Amniotic stem cell (primary cell): ENCODE measurements around the gene PTP4A2.

ENCODE experiments used
- DNase-seq: peaks from one replicate; lab custom pipeline; 2025; lab: John Stamatoyannopoulos, UW

Gene PTP4A2

GRCh38 chr1:31885851-31886250 is 52.3 kb downstream of the PTP4A2 start:
- no peak for DNase-seq

GRCh38 chr1:31883357-31883942 is 54.7 kb downstream of the PTP4A2 start:
- no peak for DNase-seq

DNA sequence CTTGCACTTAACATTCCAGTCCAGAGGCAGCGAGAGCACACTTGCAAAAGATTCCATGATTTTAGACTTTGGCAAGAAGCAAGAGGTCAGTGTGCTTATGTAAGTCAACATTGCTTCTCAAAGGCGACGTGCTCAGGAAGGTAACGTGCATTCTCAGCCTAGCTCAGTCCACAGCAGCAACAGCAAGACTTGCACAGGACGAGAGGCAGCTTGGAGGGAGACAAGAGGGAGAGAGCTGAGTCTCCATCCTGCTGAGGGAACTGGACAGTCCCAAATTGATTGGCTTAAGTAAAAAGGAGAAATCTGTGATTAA is 56.5 kb downstream of the PTP4A2 start:
- DNase-seq = no peak

GRCh38 chr1:31880957-31881687 is 57.0 kb downstream of the PTP4A2 start:
- no peak for DNase-seq

- no peak for DNase-seq
Measured at GRCh38 chr1:31879981-31880608, 58.1 kb downstream of the PTP4A2 start.

DNA sequence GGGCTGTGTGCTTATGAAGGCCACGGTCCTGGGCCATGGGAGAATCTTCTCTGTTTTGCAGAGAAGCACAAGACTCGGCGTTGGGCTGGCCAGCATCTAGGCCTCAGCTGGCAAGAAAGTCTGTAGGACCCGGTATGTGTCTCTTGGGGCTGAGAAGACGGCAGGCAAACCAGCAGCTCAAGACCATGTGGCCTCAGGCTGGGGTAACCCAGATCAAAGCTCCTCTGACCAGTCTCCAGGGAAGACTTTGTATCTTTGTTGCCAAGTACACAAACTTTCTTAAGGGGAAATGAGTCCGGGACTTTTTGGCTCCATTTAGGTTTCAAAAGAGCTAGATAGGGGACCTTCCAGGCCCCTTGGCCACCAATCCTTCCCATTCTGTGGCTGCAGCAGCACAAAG is 60.1 kb downstream of the PTP4A2 start:
- DNase-seq = no peak

GRCh38 chr1:31877544-31877943 is 60.6 kb downstream of the PTP4A2 start:
- no peak for DNase-seq

DNA sequence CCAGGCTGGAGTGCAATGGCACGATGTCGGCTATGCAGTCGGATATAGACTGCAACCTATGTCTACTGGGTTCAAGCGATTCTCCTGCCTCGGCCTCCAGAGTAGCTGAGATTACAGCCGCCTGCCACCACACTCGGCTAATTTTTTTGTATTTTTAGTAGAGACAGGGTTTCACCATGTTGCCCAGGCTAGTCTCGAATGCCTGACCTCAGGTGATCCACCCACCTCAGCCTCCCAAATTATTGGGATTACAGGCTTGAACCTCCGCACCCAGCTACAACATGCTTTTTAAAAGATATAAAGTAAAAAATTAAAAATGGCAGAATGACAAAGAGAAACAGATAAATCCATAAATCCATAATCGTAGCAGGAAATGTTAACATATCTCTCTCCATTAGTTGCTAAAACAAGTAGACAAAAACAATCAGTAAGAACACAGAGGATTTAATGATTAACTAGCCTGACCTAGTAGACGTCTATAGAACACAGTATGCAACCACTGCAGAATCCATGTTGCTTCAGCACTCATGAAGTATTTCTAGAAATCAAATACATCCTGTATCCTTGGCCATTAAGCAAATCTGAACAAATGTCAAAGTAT is 62.4 kb downstream of the PTP4A2 start:
- DNase-seq = no peak

- no peak for DNase-seq
Measured at GRCh38 chr1:31874942-31875341, 63.2 kb downstream of the PTP4A2 start.

GRCh38 chr1:31872658-31873636 is 65.2 kb downstream of the PTP4A2 start:
- DNase-seq = no peak

DNA sequence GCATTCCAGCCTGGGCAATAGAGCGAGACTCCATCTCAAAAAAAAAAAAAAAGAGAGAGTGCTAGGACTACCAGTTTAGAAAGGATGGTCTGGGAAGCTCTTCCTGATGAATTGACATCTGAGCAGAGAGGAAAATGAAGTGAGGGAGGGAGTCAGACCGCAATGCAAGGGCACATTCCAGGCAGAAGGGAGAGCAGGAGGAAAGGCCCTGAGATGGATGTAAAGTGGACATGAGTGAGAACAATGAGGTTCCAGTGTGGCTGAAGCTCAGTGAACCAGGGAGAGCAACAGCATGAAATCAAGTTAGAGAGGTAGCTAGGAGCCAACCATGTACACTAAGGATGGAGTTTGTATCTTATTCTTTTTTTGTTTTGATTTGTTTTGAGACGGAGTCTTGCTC is 66.5 kb downstream of the PTP4A2 start:
- no peak for DNase-seq

DNA sequence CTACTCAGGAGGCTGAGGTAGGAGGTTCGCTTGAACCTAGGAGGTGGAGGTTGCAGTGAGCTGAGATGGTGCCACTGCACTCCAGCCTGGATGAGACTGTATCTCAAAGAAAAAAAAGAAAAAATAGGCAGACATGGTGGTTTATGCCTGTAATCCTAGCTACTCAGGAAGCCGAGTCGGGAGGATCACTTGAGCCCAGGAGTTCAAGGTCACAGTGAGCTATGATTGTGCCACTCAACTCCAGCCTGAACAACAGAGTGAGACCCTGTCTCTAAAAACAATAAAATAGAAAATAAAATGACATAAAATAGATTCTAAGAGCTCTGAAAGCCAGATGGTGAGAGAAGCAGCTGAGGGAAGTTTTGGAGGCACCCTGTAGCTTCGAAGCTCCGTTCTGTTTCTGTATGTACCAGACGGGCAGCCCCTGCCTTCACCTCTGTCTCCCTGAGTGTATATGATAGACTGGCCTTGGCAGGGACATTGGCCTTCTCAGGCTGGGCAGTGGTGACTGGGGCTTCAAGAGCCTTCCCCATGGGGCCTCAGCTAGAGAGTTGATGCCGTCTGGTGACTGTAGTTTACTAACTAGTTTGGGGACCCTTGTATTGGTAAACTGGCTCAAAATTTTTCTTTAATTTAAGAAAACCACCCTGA is 68.0 kb downstream of the PTP4A2 start:
- DNase-seq = no peak

- no peak for DNase-seq
Measured at GRCh38 chr1:31869449-31869848, 68.7 kb downstream of the PTP4A2 start.

- DNase-seq = no peak
Measured at GRCh38 chr1:31868862-31869261, 69.3 kb downstream of the PTP4A2 start.

GRCh38 chr1:31867546-31867945 is 70.6 kb downstream of the PTP4A2 start:
- DNase-seq = no peak

DNA sequence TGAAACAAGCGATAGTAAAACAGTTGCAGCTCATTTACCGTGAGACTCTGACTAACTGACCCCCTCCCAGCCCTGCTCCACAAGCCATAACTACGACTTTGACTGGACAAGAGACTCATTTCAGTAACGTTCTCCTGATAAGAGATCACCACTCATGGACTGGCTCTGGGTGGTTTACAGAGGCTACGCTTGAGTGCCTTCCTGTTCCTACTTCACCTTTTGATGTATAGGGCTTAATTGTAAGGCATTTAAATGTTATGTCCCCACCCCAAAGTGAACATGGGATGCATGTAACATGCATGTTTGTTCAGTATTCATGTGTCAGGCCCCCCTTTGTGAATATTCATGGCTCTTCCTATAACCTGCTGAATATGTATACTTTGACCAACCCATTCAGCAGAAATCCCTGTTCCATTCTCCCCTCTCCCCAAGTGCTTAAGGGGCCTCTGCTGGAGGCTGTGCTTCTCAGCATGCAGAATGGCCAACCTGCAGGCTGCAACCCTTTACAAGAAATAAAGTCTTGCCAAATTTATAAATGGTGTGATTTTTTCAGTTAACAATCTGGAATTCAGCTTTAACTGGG is 71.6 kb downstream of the PTP4A2 start:
- no peak for DNase-seq

DNA sequence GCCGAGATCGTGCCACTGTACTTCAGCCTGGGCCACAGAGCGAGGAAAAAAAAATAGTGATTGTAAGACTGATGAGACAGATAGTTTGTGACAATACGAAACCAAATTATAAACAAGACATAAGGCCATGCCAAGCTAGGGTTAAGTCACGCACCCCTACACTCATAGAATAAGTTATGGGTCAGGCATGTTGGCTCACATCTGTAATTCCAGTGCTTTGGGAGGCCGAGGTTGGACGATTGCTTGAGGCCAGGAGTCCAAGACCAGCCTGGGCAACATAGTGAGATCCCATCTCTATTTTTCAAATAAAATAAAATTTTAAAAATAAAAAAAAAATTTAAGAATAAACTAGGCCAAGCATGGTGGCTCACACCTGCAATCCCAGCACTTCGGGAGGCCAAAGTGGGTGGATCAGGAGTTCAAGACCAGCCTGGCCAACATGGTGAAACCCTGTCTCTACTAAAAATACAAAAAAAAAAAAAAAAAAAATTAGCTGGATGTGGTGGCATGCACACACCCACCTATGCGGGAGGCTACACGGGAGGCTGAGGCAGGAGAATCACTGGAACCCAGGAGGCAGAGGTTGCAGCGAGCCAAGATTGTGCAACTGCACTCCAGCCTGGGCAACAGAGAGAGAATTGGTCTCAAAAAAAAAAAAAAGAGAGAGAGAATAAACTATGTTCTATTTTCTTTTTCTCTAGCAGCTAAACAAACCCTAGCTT is 72.3 kb downstream of the PTP4A2 start:
- DNase-seq = no peak

- DNase-seq = no peak
Measured at GRCh38 chr1:31862071-31862470, 76.1 kb downstream of the PTP4A2 start.

DNA sequence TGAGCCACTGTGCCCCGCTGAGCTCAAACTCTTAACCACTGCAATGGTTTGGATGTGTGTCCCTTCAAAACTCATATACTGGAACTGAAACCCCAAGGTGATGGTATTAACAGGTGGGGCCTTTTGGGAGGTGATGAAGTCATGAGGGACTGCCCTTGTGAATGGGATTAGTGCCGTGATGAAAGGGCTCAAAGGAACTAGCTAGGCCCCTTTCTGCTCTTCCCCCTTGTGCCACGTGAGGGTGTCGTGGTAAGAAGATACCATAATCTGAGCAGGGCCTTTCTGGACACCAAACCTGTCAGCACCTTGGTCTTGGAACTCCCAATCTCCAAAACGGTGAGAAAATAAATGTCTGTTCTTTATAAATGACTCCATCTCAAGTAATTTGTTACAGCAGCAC is 76.8 kb downstream of the PTP4A2 start:
- no peak for DNase-seq

- no peak for DNase-seq
Measured at GRCh38 chr1:31860581-31860980, 77.6 kb downstream of the PTP4A2 start.

DNA sequence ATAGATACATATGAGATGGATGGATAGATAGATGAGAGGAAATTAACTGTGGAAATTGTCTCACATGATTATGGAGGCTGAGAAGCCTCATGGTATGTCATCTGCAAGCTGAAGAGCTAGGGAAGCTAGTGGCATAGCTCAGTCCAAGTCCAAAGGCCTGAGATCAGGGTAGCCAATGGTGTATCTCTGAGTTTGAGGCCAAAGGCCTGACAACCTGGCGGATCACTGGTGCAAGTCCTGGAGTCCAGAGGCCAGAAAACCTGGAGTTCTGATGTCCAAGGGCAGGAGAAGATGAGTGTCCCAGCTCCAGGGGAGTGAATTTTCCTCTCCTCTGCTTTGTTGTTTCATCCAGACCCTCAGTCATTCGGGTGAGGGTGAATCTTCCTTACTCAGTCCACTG is 78.4 kb downstream of the PTP4A2 start:
- DNase-seq = no peak
